ENCODE results near the gene SCN3B. TPM values are rescaled to one million over a fixed set of nuclear protein-coding genes. Genes with fewer than 3 reads are reported as not detected.
A peak's percentile ranks its signal among the peaks of the same experiment; 100 is the strongest.

The SCN3B gene
- total RNA-seq, 1 donor from 2014 or later, result 4.9 TPM

GRCh38 chr11:123653827-123654565 lies 428 bp downstream of the SCN3B start:
- DNase-seq, result peak; percentile 46

GRCh38 chr11:123653483-123653826 lies 969 bp downstream of the SCN3B start:
- DNase-seq, result no peak

- no peak for DNase-seq
Observed at GRCh38 chr11:123652599-123652998, 1.8 kb downstream of the SCN3B start.

GRCh38 chr11:123650901-123651300 lies 3.5 kb downstream of the SCN3B start:
- DNase-seq, result no peak

- no peak for DNase-seq
Observed at GRCh38 chr11:123645286-123645975, 9.0 kb downstream of the SCN3B start.

GRCh38 chr11:123642435-123642834 lies 12.0 kb downstream of the SCN3B start:
- DNase-seq, result no peak

GRCh38 chr11:123641495-123641840 lies 13.0 kb downstream of the SCN3B start:
- no peak for DNase-seq

- peak; percentile 67 for DNase-seq
Observed at GRCh38 chr11:123640677-123641494, 13.5 kb downstream of the SCN3B start.

GRCh38 chr11:123640029-123640428 lies 14.4 kb downstream of the SCN3B start:
- DNase-seq, result no peak

- DNase-seq, result no peak
Observed at GRCh38 chr11:123630126-123630608, 24.3 kb downstream of the SCN3B start.

- DNase-seq, result peak; percentile 54
Observed at GRCh38 chr11:123628936-123629683, 25.3 kb downstream of the SCN3B start.

GRCh38 chr11:123624974-123625373 lies 29.4 kb downstream of the SCN3B start:
- DNase-seq, result no peak

GRCh38 chr11:123622576-123622975 lies 31.8 kb downstream of the SCN3B start:
- no peak for DNase-seq

- no peak for DNase-seq
Observed at GRCh38 chr11:123616505-123617198, 37.8 kb downstream of the SCN3B start.

- no peak for DNase-seq
Observed at GRCh38 chr11:123611698-123612097, 42.7 kb downstream of the SCN3B start.

GRCh38 chr11:123608945-123609344 lies 45.5 kb downstream of the SCN3B start:
- no peak for DNase-seq

- no peak for DNase-seq
Observed at GRCh38 chr11:123608371-123608770, 46.1 kb downstream of the SCN3B start.

GRCh38 chr11:123607781-123608180 lies 46.6 kb downstream of the SCN3B start:
- DNase-seq, result no peak

- no peak for DNase-seq
Observed at GRCh38 chr11:123603666-123604065, 50.8 kb downstream of the SCN3B start.

- no peak for DNase-seq
Observed at GRCh38 chr11:123601743-123602142, 52.7 kb downstream of the SCN3B start.

- DNase-seq, result no peak
Observed at GRCh38 chr11:123601136-123601535, 53.3 kb downstream of the SCN3B start.

- no peak for DNase-seq
Observed at GRCh38 chr11:123597859-123598258, 56.6 kb downstream of the SCN3B start.

All from dermis blood vessel endothelial cell (primary cell).